ENCODE data around the gene CWH43.

DNA sequence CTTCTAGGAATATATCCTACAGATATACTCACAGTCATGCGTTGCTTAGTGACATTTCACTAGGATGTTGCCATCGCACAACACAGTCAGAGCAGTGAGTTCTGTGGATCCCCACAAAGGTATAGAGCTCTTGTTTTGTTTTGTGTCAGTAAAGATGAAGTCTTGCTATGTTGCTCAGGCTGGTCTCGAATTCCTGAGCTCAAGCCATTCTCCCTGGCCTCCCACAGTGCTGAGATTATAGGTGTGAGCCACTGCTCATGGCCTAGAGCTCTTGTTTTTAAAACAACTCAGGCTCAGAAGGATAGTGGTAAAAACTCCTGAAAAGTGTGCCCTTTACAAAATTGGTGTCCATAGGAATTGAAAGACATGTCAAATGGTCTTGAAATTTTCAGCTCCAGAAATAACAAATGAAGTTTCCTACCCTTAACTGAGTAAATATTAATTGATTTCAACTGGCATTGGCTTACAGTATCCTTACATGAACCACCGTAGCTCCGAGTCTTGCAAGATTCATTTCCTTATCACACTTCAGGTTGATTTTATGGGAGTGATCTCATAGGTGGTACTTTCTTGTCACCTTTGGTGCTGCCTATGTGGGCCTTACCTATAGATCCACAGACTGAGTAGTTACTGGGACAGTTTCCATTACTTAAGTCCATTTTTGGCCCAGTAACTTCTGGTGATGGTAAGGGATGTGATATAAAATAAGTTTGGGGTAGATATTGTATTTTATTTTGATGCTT is 3.6 kb downstream of the CWH43 start:
- TF ChIP-seq, protein P1, sequence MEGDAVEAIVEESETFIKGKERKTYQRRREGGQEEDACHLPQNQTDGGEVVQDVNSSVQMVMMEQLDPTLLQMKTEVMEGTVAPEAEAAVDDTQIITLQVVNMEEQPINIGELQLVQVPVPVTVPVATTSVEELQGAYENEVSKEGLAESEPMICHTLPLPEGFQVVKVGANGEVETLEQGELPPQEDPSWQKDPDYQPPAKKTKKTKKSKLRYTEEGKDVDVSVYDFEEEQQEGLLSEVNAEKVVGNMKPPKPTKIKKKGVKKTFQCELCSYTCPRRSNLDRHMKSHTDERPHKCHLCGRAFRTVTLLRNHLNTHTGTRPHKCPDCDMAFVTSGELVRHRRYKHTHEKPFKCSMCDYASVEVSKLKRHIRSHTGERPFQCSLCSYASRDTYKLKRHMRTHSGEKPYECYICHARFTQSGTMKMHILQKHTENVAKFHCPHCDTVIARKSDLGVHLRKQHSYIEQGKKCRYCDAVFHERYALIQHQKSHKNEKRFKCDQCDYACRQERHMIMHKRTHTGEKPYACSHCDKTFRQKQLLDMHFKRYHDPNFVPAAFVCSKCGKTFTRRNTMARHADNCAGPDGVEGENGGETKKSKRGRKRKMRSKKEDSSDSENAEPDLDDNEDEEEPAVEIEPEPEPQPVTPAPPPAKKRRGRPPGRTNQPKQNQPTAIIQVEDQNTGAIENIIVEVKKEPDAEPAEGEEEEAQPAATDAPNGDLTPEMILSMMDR (IDR thresholded peaks at IDR 0.05) = no peak
- no peak for TF ChIP-seq ZFX (IDR thresholded peaks at IDR 0.05; ENCODE audit: borderline replicate concordance)

All from 22Rv1 (cell line).